K562 (cell line): Measurements from ENCODE around the gene TUBB4B. TPM values are rescaled to one million over a fixed set of nuclear protein-coding genes. Genes with fewer than 3 reads are reported as not detected.
A peak's percentile ranks its signal among the peaks of the same experiment; 100 is the strongest.

Source experiments
- BRF2 ChIP-seq: IDR thresholded peaks from 3 replicates; pipeline ENCODE4 v1.6.1; 2011; ENCODE audit warnings: borderline replicate concordance, mild to moderate bottlenecking; ENCODE audit not compliant: insufficient read length, insufficient read depth
- CBX3 ChIP-seq, 2 experiments: IDR thresholded peaks; 1 replicate in 1 of 2; 2 replicates in 1 of 2; pipeline ENCODE4 v1.6.1; 2012; ENCODE audit warnings: inconsistent platforms in 2 of 2, low read length in 2 of 2, borderline replicate concordance in 1 of 2, control low read depth in 1 of 2
- COPS2 ChIP-seq: fragments of 450-650 bp; conservative IDR thresholded peaks from 2 replicates; pipeline ENCODE4 v1.6.1; 2016; ENCODE audit warnings: mild to moderate bottlenecking, moderate library complexity
- E2F8 ChIP-seq: fragments of 450-650 bp; IDR thresholded peaks from 2 replicates; pipeline ENCODE4 v1.7.1; 2018; ENCODE audit warnings: mild to moderate bottlenecking, low read depth; ENCODE audit not compliant: partially characterized antibody
- EP400 ChIP-seq: fragments of 450-650 bp; IDR thresholded peaks from 2 replicates; pipeline ENCODE4 v1.6.1; 2017; ENCODE audit warnings: antibody characterized with exemption, mild to moderate bottlenecking, moderate library complexity
- EWSR1 ChIP-seq: fragments of 450-650 bp; IDR thresholded peaks from 2 replicates; pipeline ENCODE4 v1.6.1; 2018; ENCODE audit warnings: borderline replicate concordance, mild to moderate bottlenecking, low read depth, moderate library complexity; ENCODE audit not compliant: partially characterized antibody
- GTF2B ChIP-seq: IDR thresholded peaks from 2 replicates; pipeline ENCODE4 v1.6.1; 2011; ENCODE audit not compliant: insufficient read length; ENCODE audit errors: extremely low read depth
- KAT7 ChIP-seq: sonication (generic); formaldehyde crosslinking; IDR thresholded peaks from 2 replicates; pipeline ENCODE4 v1.8.0; 2022; ENCODE audit warnings: missing genetic modification reagents, mild to moderate bottlenecking, borderline replicate concordance
- KLF6 ChIP-seq: fragments of 250-450 bp; sonication (Bioruptor Pico); IDR thresholded peaks from 2 replicates; pipeline ENCODE4 v1.4.0; 2020; ENCODE audit warnings: mild to moderate bottlenecking, moderate library complexity, borderline replicate concordance
- SIN3A ChIP-seq, 2 experiments: fragments of 150-350 bp in 1 of 2; IDR thresholded peaks; 2 replicates each; pipeline ENCODE4 v1.6.1; 2011 to 2016; ENCODE audit warnings: borderline replicate concordance in 2 of 2, low read depth in 2 of 2, low read length in 2 of 2, mild to moderate bottlenecking in 2 of 2, moderate library complexity in 2 of 2; ENCODE audit not compliant: control insufficient read depth in 1 of 2
- SMARCA4 ChIP-seq: fragments of 450-650 bp; IDR thresholded peaks from 2 replicates; pipeline ENCODE4 v1.6.1; 2016
- THAP12 ChIP-seq: fragments of 250-450 bp; sonication (Bioruptor Pico); IDR thresholded peaks from 2 replicates; pipeline ENCODE4 v1.9.0; 2021; ENCODE audit warnings: mild to moderate bottlenecking, inconsistent platforms
- ZBTB34 ChIP-seq: fragments of 250-450 bp; sonication (Bioruptor Pico); IDR thresholded peaks from 2 replicates; pipeline ENCODE4 v1.8.0; 2021; ENCODE audit warnings: mild to moderate bottlenecking, moderate library complexity
- ZBTB5 ChIP-seq: fragments of 450-650 bp; IDR thresholded peaks from 2 replicates; pipeline ENCODE4 v1.6.1; 2017; ENCODE audit warnings: antibody characterized with exemption
- ZNF197 ChIP-seq: fragments of 200-800 bp; sonication (Bioruptor generic); IDR thresholded peaks from 2 replicates; pipeline ENCODE4 v1.6.1; 2016; ENCODE audit warnings: low read depth, missing genetic modification characterization, missing compliant biosample characterization
- polyA plus RNA-seq, 8 experiments: library from polyadenylated mRNA; depleted of rRNA in 4 of 8; stranded (reverse) in 5 of 8; unstranded in 3 of 8; fragments of >200 nt; fragmentation: Nextera tagmentation in 2 of 8; fragmentation: Illumina TruSeq in 1 of 8; extraction: Ambion mirVana in 2 of 8; extraction: Trizol in 1 of 8; gene quantifications; 2 replicates each; pipeline versions ENCODE4 v1.2.1 to v1.2.3, GENCODE V29; 2011 to 2014; ENCODE audit warnings: inconsistent platforms in 1 of 8, missing spikeins in 1 of 8
- total RNA-seq, 7 experiments: library from RNA; depleted of rRNA in 6 of 7; stranded (reverse); fragments of >200 nt in 6 of 7; fragmentation: Illumina TruSeq in 2 of 7; extraction: Trizol in 2 of 7; gene quantifications; 2 replicates each; pipeline versions ENCODE4 v1.2.1 to v1.2.3, GENCODE V29; 2011 to 2021; ENCODE audit warnings: low replicate concordance in 1 of 7

TUBB4B gene
- total and polyA plus RNA-seq, 9 of the 15 experiments (the other 6 are each of a cell fraction or from before 2014, with no cell fraction given): 24.1 to 443 (median 268) TPM

- no peak for TF ChIP-seq ZBTB34 (CRISPR knock-in tag)
- TF ChIP-seq SIN3A (IDR thresholded peaks at IDR 0.05; ENCODE audit: borderline replicate concordance in 2 of 2, control insufficient read depth in 1 of 2, low read depth in 2 of 2, low read length in 2 of 2): peak; percentile 63 to 83; a peak in 2 of 4 replicates
- no peak for TF ChIP-seq E2F8
- peak; percentile 41; the same call in 1 of the 2 replicates for TF ChIP-seq THAP12 (CRISPR knock-in tag)
- TF ChIP-seq ZNF197: no peak
- no peak for TF ChIP-seq COPS2
- TF ChIP-seq KLF6 (CRISPR knock-in tag): 0 out of 2 replicates have a peak, but pooled peaks have one; percentile 51
- no peak for TF ChIP-seq GTF2B
- TF ChIP-seq CBX3 (IDR thresholded peaks at IDR 0.05; ENCODE audit: borderline replicate concordance in 1 of 2, low read length in 2 of 2): no peak
- no peak for TF ChIP-seq EWSR1
- no peak for TF ChIP-seq BRF2
- TF ChIP-seq EP400: peak; percentile 88
- TF ChIP-seq KAT7: peak; percentile 50; the same call in 1 of the 2 replicates
- no peak for TF ChIP-seq ZBTB5
- TF ChIP-seq SMARCA4: peak; percentile 9; the same call in 1 of the 2 replicates
Measured at GRCh38 chr9:137277329-137278041, 36.4 kb downstream of the TUBB4B start, which contains the start of gene TOR4A (continued).
